ENCODE measurements around the gene BABAM2. TPM values are rescaled to one million over a fixed set of nuclear protein-coding genes. Genes with fewer than 3 reads are reported as not detected.

Gene BABAM2
- total and polyA plus RNA-seq, 11 donors: 22.2 to 75.1 (median 62.5) TPM

DNA sequence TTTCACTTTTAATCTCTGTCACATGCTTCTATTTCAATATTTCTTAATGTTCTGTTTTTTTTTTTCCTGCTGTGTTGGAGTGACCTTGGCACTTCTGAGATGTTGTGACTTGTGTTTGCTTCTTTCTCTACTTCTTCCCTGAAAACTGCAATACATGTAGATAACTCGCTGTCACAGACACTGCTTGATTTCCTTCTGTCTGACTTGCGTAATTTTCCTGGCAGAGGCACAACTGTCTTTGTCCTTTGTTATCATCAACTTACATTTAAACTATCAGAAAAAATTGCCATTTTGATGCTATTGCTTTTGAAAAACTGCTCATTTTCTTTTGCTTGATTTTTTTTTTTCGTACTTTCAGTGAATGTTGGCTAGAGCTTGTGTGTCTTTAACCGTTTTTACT lies 69.0 kb downstream of the BABAM2 start:
- TF ChIP-seq POLR2A (IDR thresholded peaks at IDR 0.05) (no peak), CTCF (IDR thresholded peaks at IDR 0.05) (no peak)
- no peaks in the 10 kb centered on the region for H3K36me3 ChIP-seq
- H3K27ac ChIP-seq: peak overlapping the region in 4 of 12 donors; percentile 2 to 73 (median 15)
- WGBS, 4 donors: 24 to 48% (median 29%) methylated on average over 4 of the region's 4 CpGs
- H3K9me3 ChIP-seq: no peaks in the 10 kb centered on the region
- peaks cover 3 to 72% (median 41%) of the 10 kb centered on the region in 12 donors for H3K4me1 ChIP-seq
- no peak overlapping the region for H3K4me3 ChIP-seq
- peak in 3 of 5 donors; percentile 30 to 42 (median 39) for DNase-seq
- ATAC-seq: peak; percentile 39 to 54 (median 48)
- H3K27me3 ChIP-seq: no peaks in the 10 kb centered on the region
- intact Hi-C loops (cut with DNase I): loop anchor here in 6 of 10 donors (5.0 to 10.0 kb wide), 6 partner anchors 33 to 445 kb away; partner anchors contain the start of genes FOSL2 (in 4 of the 6), BABAM2 (in 2 of the 6) and RBKS (in 2 of the 6)

GRCh38 chr2:27960237-27960912 lies 69.8 kb downstream of the BABAM2 start:
- Histone ChIP-seq H3K9me3 (no peaks in the 10 kb centered on the region), H3K27me3 (no peaks in the 10 kb centered on the region), H3K4me1 (peaks cover 0 to 64% (median 33%) of the 10 kb centered on the region in 12 donors), H3K36me3 (no peaks in the 10 kb centered on the region), H3K27ac (peak overlapping the region in 1 of 12 donors; percentile 73), H3K4me3 (no peak overlapping the region)
- no peak for DNase-seq
- WGBS, 4 donors: 73 to 80% (median 78%) methylated on average over 4 of the region's 4 CpGs
- TF ChIP-seq POLR2A (IDR thresholded peaks at IDR 0.05): no peak
- no peak for TF ChIP-seq CTCF (IDR thresholded peaks at IDR 0.05)
- ATAC-seq: peak in 2 of 4 donors; percentile 29 to 44
- intact Hi-C loops (cut with DNase I): loop anchor here in 1 of 10 donors (10.0 kb wide), 1 partner anchor 154 kb away; no protein-coding TSS in a partner anchor

GRCh38 chr2:27962006-27962405 lies 71.5 kb downstream of the BABAM2 start:
- 94 to 98% (median 97%) methylated on average over 2 of the region's 2 CpGs for WGBS, 4 donors
- DNase-seq (no peak), ATAC-seq (no peak)
- Histone ChIP-seq H3K4me3 (no peak overlapping the region), H3K36me3 (no peaks in the 10 kb centered on the region), H3K9me3 (no peaks in the 10 kb centered on the region), H3K4me1 (peaks cover 2 to 62% (median 34%) of the 10 kb centered on the region in 12 donors), H3K27ac (no peak overlapping the region), H3K27me3 (no peaks in the 10 kb centered on the region)
- intact Hi-C loops (cut with DNase I): loop anchor here in 1 of 10 donors (10.0 kb wide), 1 partner anchor 153 kb away; no protein-coding TSS in a partner anchor
- TF ChIP-seq CTCF (IDR thresholded peaks at IDR 0.05) (no peak), POLR2A (IDR thresholded peaks at IDR 0.05) (no peak)

DNA sequence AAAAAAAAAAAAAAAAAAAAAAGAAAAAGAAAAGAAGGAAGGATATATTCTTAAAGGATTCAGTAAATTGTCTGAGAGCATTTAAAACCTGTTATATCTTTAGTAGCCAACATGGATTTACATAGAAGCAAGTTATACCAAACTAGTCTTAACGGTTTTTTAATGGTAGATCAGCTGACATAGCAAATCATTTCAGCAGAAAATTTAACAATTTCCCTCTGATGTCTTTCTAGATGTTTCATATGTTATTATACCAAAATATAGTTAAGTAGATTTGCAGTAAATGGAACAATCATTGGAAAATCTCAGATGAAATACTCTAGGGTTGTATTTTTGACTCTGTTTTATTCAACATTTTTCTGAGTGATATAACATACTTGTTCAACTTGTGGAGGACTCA lies 72.9 kb downstream of the BABAM2 start:
- WGBS, 4 donors: 92 to 97% (median 93%) methylated on average over 1 of the region's 1 CpG
- no peak overlapping the region for H3K27ac ChIP-seq
- no peaks in the 10 kb centered on the region for H3K36me3 ChIP-seq
- no peak overlapping the region for H3K4me3 ChIP-seq
- ATAC-seq (no peak), DNase-seq (no peak)
- no peaks in the 10 kb centered on the region for H3K27me3 ChIP-seq
- TF ChIP-seq POLR2A (IDR thresholded peaks at IDR 0.05) (no peak), CTCF (IDR thresholded peaks at IDR 0.05) (no peak)
- intact Hi-C loops (cut with DNase I): loop anchor here in 1 of 10 donors (10.0 kb wide), 1 partner anchor 151 kb away; no protein-coding TSS in a partner anchor
- H3K9me3 ChIP-seq: peaks cover 0 to 5% (median 0%) of the 10 kb centered on the region in 12 donors
- H3K4me1 ChIP-seq: peaks cover 2 to 54% (median 32%) of the 10 kb centered on the region in 12 donors

Measured in heart left ventricle (tissue), 16 donors.